BE2C (cell line): ENCODE results near the gene ARRB1.

Experiments
- DNase-seq: peaks from one replicate; pipeline ENCODE4 v3.0.0-alpha.2; 2020
- H3K27me3 ChIP-seq: fragments of 250-450 bp; sonication (Bioruptor Pico); 2 replicates; pipeline ENCODE4 v1.5.1; 2020; ENCODE audit warnings: mild to moderate bottlenecking
- H3K36me3 ChIP-seq: fragments of 250-450 bp; sonication (Bioruptor Pico); 2 replicates; pipeline ENCODE4 v1.5.1; 2020; ENCODE audit warnings: mild to moderate bottlenecking
- H3K4me1 ChIP-seq: fragments of 250-450 bp; sonication (Bioruptor Pico); 2 replicates; pipeline ENCODE4 v1.5.1; 2020
- H3K4me3 ChIP-seq: 2 replicates; pipeline ENCODE4 v1.5.1; 2011; ENCODE audit warnings: low read depth, low read length
- H3K9me3 ChIP-seq: fragments of 250-450 bp; sonication (Bioruptor Pico); 2 replicates; pipeline ENCODE4 v1.5.1; 2020
- TF ChIP-seq, protein P1 (sequence below): IDR thresholded peaks from 2 replicates; pipeline ENCODE4 v1.5.1; 2012; ENCODE audit warnings: mild to moderate bottlenecking, low read depth, low read length

The ARRB1 gene

DNA sequence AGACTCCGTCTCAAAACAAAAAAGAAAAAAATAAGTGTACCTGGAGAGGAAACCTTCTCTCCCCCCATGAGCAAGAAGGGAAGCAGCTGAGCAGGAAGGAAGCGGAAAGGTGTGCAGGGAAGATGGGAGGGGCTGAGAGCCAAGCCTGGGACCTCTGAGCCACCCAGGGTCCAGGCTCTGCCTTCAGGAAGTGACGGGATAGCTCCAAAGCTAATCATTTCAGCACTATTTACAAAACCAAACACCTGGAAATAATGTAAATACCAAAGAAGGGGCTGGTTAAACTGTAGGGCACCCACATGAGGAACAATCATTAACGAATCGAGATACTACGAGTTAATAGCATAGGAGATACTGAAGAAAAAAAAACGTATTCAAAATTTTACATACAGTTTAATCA, 27.9 kb downstream of the ARRB1 start:
- Histone ChIP-seq H3K4me1 (peaks cover 23% of the 10 kb centered on the region), H3K27me3 (no peaks in the 10 kb centered on the region), H3K9me3 (no peaks in the 10 kb centered on the region), H3K4me3 (no peak overlapping the region), H3K36me3 (peaks cover 15% of the 10 kb centered on the region)
- TF ChIP-seq, protein P1, sequence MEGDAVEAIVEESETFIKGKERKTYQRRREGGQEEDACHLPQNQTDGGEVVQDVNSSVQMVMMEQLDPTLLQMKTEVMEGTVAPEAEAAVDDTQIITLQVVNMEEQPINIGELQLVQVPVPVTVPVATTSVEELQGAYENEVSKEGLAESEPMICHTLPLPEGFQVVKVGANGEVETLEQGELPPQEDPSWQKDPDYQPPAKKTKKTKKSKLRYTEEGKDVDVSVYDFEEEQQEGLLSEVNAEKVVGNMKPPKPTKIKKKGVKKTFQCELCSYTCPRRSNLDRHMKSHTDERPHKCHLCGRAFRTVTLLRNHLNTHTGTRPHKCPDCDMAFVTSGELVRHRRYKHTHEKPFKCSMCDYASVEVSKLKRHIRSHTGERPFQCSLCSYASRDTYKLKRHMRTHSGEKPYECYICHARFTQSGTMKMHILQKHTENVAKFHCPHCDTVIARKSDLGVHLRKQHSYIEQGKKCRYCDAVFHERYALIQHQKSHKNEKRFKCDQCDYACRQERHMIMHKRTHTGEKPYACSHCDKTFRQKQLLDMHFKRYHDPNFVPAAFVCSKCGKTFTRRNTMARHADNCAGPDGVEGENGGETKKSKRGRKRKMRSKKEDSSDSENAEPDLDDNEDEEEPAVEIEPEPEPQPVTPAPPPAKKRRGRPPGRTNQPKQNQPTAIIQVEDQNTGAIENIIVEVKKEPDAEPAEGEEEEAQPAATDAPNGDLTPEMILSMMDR, result no peak
- DNase-seq, result no peak

DNA sequence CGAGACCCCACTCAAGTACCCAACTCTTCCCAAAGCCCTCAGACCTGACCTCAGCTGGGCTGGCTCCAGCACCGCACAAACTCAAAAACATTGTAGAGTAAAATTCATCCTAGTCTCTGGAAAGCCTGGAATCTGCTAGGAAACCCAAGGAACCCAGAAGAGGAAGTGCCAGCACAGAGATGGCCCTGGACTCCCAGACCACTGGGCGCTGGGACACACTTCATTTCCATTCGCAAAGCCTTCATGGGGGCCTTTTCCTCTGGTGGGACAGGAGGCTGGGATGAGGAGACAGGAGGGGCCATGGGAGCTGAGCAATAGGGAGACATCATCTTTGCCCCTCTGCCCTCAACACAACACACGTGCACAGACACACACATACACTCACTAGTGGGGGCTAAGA, 30.8 kb downstream of the ARRB1 start:
- Histone ChIP-seq H3K4me3 (no peak overlapping the region), H3K27me3 (no peaks in the 10 kb centered on the region), H3K4me1 (peaks cover 14% of the 10 kb centered on the region), H3K9me3 (no peaks in the 10 kb centered on the region), H3K36me3 (peaks cover 15% of the 10 kb centered on the region)
- TF ChIP-seq, protein P1, result no peak
- no peak for DNase-seq

DNA sequence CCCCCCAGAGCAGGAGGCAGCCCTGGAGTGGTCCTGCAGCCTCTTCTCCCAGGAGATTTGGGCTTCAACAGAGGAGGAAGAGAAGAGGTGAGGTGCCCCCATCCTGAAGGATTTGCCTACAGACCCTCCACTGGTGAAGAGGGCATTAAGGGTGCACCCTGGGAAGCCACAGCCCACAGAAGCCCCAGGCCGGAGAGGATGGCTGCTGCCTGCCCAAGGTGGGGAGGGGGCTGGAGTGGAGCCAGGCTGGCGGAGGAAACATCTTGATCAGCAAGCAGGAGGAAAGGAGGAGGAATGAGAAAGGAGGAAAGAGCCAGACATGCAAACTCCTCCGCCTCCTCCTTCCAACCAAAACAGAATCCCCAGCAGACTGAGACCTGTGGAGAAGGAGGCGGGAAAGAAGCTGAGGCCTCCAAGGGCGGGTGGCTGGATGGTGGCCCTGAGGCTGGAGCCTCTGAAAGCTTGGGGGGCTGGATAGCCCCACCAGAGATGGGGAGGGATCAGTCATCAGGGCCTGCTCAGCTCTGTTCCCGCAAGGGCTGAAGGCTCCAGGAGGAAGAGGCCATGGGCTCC, 31.3 kb downstream of the ARRB1 start:
- DNase-seq, result no peak
- peaks cover 14% of the 10 kb centered on the region for H3K4me1 ChIP-seq
- TF ChIP-seq, protein P1, result no peak
- H3K36me3 ChIP-seq, result peaks cover 15% of the 10 kb centered on the region
- no peak overlapping the region for H3K4me3 ChIP-seq
- H3K27me3 ChIP-seq, result no peaks in the 10 kb centered on the region
- no peaks in the 10 kb centered on the region for H3K9me3 ChIP-seq

DNA sequence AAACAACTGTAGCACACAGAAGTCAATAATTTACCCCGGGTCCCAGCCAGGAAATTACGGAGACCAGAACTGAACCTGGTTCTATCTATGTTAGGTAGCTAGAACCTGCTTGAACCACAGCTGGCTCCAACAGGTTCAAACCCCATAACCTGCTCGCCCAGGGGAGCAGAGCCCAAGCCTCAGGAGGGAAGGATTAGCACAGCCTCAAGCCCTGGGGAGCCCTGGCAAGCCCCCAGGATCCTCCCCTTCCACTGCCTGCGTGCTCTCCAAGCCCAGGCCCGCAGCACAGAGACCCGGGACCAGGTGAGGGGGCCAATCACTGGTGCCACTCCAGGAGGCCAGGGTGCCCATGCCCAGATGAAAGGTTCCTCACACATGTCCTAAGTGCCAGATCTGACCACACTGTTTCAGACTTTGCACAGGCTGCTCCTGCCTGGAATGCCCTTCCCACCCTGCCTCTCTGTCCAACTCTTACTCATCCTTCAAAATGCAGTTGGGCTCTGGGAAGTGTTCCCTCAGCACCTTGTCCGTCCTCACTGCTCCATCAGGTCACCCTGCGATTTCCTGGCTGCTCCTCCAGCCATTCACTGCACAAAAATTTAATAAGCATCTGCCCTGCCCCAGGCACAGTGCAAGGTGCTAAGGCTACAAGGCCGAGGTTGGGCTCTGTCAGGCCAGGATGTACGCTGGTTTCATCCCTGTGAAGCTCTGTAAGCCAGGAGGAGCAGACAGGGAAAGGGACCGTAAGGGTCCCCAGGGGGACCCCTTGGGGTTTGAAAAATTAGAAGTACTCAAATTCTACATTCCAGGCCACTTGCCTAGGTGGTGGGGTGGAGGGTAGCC, 32.2 kb downstream of the ARRB1 start:
- Histone ChIP-seq H3K36me3 (peaks cover 15% of the 10 kb centered on the region), H3K4me1 (peaks cover 14% of the 10 kb centered on the region)
- no peak for DNase-seq

DNA sequence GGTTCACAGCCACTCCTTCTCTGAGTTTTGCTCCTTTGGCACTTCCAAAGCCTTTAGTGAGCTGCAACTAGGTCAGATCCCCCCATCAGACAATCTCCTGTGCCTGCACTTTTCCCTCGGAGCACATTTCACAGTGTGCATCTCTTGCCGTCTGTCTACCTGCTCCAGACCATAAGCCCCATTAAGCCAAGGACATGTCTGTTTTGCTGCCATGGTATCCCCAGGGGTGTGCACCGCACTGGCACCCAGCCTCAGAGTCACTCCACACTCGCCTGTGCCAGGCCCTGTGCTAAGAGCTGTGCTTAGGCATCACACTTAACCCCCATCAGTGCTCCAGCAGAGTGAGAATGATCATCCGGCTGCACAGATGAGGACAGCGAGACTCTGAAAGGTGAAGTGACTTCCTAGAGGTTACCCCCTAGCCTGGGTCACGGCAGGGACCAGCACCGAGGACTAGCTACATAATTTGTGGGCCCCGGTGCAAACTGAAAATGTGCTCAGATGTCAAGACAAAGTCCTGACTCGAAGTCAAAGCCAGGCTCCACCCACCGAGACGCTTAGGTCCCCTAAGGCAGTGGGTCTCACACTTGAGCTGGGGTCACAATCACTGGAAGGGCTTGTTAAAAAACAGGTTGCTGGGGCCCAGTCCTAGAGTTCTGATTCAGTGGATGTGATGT, 33.9 kb downstream of the ARRB1 start:
- H3K9me3 ChIP-seq, result no peaks in the 10 kb centered on the region
- no peaks in the 10 kb centered on the region for H3K27me3 ChIP-seq
- TF ChIP-seq, protein P1, result no peak
- peaks cover 18% of the 10 kb centered on the region for H3K4me1 ChIP-seq
- no peak for DNase-seq
- no peak overlapping the region for H3K4me3 ChIP-seq
- H3K36me3 ChIP-seq, result peaks cover 12% of the 10 kb centered on the region

More for the DNA sequence above, 32.2 kb downstream of the ARRB1 start:
- no peak overlapping the region for H3K4me3 ChIP-seq
- no peaks in the 10 kb centered on the region for H3K27me3 ChIP-seq
- no peaks in the 10 kb centered on the region for H3K9me3 ChIP-seq
- TF ChIP-seq, protein P1, result no peak

DNA sequence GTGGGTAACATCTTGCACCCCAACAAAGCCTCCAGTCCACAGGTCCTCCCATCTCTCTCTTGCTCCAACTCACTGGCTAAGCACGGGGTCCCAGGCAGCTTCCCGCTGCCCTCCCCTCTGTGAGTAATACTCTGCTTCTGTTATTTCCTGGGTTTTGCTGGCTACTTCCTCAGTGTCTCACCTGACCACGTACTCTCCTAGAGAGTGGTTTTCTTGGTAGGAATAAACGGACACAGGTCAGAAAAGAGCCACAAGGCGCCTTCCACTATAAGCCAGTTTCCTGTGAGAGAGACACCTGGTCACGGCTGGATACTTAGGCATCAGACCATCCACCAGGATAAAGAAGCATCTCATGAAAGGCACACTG, 36.0 kb downstream of the ARRB1 start:
- no peak for DNase-seq
- H3K27me3 ChIP-seq, result no peaks in the 10 kb centered on the region
- TF ChIP-seq, protein P1, result no peak
- H3K36me3 ChIP-seq, result peaks cover 17% of the 10 kb centered on the region
- H3K9me3 ChIP-seq, result no peaks in the 10 kb centered on the region
- H3K4me1 ChIP-seq, result peaks cover 25% of the 10 kb centered on the region
- H3K4me3 ChIP-seq, result no peak overlapping the region
